ENCODE measurements around the gene HDGFL3.

HDGFL3 gene

DNA sequence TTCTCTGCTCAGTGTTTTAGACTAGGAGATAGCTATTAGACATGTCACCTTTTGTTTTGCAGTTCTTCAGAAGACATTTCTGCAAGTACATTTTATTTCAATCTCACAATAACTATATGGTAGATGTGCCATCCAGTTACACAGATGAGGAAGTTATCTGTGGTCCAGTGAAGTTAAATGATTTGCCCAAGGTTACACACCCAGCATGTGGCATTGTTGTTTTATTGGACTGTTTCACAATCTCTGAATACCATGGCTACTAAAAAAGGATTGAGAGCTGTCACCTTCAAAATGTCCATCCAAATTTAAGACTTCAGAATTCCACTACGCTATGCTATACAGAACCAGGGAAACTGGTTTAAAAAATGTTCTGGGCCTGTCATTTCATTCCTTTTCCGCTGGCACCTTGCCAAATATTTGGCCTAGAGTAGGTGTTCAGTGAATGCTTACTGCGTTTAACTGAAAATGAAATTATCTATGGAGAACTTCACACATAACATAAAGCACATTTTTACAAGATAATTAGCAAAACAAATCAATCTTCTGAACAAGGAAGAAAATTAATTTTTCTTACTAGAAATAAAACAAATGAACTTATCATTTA, 80.0 kb downstream of the HDGFL3 start:
- no peak for DNase-seq (ENCODE audit: low read depth)

DNA sequence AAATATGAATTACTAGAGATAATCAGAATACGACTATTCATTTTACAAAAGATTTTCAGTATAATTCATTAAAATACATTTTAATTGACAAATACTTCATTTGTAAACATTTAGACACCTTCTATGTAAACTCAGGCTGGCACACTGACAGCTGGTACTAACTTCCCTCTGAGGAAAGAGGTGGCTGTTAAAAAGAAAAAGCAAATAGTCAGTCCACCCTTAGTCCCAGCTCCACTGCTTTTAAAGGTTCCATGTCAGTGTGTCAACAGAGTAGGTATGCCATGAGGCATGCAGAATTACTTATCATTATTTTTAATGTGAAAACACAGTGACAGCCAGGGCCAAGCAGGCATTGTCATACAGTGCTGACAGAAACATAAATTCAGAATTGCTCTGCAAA, 84.1 kb downstream of the HDGFL3 start:
- DNase-seq (ENCODE audit: low read depth) = no peak

DNA sequence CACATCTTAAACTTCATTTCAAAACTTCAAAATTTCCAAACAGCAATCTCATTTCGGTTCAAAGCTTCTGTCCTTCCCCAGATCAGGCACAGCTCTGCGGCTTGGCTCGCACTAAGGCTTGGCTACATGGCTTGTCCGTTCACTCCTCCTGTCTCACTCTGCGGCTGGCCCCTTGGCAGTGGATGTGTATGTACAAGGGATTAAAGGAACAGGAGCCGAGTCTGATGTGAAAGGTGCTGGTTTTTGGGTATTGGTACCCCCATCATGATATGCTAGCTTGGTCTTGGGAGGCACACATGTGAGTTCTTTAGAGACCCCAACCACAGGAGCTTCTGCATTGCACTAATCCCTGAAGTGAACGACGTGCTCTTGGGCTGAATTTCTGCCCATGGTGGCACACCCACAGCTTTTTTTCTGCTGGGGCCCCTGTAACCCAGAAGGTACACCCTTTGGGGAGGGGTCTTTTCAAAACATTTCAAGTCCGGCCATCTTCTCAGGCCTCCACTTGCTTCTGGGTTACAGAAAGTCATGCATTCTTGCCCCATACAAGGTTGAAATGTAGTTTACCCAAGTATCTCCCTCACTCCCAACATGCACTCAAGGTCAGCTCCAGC, 87.5 kb downstream of the HDGFL3 start:
- no peak for DNase-seq (ENCODE audit: low read depth)

DNA sequence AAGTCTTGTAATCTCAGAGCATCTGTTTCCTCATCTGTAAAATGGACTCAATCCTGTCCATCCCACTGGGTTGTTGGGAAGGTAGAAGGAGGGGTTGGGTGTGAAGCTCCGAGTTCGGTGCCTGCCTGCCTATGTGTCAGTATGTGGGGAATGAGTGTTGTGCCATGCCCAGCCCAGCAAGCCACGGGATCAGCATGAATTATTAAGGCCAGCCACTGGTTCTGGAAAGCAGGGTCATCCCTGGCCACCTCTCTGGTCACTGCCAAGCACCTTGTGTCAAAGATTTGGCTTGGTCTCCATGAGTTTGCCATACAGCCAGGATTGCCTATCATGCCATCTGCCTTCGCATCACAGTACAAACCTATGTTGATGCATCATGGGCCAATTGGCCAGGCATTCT, 88.7 kb downstream of the HDGFL3 start:
- DNase-seq (ENCODE audit: low read depth) = no peak

DNA sequence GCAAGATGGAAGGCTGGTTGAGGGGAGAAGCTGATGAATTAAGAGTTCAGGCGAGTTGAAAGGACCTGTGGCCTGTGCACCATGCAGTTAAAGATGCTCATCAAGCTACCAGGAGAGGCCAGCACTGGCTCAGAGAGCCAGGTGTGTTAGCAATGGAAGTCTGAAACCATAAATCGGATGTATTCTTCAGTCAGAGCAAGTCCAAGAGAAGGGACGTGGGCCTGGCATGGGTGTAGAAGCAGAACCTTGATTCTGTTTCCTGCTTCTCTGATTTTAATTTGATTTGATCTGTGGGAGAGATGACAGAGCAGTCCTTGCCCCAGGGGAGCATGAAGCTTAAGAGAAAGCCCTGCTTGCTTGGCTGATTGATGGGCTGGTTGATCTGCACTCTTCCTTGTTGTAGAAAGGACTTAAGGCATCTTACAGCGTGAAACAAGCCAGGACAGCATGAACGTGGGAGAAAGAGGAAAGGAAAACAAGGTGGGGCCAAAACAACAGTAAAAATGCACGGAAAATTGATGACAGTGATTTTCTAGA, 89.3 kb downstream of the HDGFL3 start:
- no peak for DNase-seq (ENCODE audit: low read depth)

DNA sequence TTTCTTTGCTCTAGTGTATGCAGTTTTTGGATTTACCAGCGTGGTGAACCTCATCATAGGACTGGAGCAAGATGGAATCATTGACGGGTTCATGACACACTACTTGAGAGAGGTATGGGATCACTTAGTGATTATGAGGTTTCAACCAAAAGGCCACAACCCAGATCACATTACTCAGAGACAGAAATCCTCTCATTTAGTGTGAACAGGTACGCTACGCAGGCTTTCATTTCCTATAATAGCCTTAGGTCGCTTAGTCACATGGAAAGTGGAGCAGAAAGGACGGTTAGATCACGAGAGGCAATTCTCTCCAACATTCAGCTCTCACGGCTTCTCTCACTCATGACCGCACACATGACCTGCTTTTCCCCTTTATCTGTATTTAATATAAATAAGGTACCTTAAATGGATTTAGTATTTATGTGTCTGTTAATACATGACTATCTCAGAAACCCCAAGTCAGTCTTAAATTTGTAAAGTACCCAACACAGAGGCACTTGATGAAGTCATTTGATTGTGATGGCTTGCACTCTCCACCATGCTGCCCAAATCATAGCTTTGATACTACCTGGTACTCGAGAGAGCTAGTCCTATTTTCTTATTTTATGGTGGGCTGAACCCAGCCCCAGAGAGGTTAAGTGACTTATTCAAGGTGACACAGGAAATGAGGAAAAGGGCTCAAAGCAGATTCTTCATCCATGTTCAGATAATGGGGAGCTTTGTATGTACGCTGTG, 91.6 kb downstream of the HDGFL3 start:
- no peak for DNase-seq (ENCODE audit: low read depth)

DNA sequence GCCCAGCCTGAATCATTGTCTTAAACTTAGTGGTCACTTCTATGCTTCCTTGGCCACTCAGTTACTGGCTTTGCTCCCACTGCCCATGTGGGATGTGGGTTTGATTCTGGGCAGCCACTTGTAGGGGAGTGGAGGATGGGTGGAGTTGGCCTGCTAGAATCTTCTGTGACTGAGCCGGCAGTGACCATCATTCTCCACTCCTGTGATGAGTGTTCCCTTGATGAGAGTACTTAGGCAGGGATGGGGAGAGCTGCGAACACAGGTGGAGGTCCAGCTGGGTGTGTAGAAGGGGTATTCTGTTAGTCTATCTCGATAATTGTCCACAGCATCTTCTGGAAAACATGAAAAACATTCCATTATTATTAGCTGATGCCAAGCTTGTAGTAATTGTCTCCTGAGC, 92.2 kb downstream of the HDGFL3 start:
- DNase-seq (ENCODE audit: low read depth) = no peak

DNA sequence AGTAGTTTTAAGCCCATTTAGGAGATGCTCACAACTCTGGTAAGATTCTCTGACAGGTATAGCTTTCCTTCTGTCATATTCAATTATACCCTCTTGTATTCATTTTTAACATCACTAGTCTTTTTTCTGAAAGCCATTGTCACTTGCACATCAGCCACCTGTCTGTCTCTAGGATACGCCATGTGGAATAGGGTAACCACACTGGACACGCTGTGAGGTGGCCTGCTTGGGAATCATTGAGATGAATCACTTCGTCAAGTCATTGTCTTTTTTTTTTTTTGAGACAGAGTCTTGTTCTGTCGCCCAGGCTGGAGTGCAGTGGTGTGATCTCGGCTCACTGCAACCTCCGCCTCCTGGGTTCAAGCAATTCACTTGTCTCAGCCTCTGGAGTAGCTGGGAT, 92.8 kb downstream of the HDGFL3 start:
- DNase-seq (ENCODE audit: low read depth) = no peak

DNA sequence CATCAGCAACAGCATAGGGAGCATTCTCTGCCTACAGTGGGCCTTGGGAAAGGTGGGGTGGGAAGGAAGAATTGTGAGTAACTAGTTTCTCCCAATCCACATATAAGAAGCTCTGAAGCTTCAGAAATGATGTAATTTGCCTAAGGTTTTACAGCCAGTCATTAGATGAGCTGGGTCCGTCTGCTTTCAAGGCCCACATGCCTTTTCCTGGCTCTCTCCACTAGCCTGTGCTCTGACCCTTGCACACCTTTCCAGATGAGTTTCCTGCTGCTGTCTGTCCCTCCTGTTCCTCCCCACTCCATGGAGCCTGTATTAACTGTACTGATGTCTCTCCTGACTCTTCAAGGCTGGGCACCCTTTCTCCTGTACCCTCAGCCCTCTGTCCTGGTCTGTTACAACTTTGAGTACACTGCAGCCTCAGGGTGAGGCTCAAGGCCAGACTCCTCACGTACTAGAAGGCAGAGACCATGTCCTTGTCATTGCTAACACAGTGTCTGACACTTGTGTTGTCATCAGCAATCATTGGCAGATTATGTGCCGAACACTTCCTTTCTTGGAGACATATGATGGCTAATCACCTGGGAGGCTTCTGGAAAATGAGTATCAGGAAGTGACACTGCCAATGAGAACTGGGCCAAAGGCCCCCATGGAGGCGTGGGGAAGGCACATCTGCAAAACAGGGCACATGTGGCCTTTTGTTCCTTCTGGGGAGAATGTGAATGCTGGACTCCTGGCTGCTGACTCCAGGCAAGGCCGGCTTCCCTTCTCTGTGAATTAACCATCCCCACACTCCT, 93.5 kb downstream of the HDGFL3 start:
- DNase-seq (ENCODE audit: low read depth) = no peak

DNA sequence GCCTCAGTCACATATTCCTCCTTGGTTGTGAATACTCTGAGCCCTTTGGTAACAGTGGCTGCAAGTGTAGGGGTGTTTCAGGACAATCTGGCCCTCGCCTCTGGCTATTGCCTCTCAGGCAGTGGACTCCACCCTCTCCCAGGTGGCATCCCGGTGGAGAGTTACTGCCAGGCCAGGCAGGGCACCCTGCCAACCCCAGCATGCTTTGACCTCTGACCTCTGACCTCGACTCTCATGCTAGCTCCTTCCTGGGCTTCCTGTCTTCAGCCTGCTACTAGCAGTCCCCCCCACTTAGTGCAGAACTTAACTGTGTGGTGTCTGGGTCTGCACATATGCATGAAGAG, 94.7 kb downstream of the HDGFL3 start:
- no peak for DNase-seq (ENCODE audit: low read depth)

DNA sequence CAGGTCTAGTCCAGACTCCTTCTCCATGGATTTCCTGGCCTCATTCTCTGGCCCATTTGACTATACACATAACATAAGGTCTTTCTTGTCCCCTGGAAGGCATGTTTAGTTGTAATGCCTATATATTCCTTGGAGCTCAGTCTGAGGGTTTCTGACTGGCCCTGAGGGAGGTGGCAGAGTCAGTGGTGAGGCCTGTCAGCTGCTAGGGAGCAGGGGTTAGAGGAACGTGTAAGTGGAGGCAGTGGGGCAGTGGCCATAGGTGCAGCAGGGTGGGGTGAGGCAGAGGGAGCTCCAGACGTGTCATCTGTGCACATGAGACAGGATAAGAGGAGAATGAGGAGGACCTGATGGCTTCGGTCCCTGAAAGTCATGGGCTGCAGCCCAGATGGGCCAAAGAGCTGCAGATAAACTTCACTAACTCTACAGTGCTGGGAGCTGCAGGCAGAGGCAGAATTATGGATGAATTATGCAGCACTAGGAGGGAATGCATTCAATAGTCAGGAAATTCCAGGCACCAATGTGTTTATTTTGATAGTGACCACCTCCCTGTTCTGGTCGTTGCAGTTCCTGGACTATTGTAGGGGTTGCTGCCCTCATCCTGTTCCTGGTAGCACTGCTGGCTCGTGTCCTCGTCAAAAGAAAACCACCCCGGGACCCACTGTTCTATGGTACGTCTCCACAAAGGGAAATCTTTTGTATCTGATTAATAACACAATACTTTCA, 95.2 kb downstream of the HDGFL3 start:
- DNase-seq (ENCODE audit: low read depth) = no peak

DNA sequence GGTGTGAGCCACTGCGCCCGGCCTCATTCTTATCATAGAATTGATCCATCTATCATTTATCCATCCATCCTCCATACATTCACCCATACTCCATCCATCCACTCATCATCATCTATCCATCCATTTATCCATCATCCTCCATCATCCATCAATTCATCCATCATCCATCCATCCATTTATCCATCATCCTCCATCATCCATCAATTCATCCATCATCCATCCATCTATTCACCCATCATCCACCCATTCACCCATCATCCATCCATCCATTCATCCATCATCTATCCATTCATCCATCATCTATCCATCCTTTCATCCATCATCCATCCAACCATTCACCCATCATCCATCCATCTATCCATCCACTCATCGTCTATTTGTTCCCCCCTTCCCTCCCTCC, 96.5 kb downstream of the HDGFL3 start:
- DNase-seq (ENCODE audit: low read depth) = no peak

DNA sequence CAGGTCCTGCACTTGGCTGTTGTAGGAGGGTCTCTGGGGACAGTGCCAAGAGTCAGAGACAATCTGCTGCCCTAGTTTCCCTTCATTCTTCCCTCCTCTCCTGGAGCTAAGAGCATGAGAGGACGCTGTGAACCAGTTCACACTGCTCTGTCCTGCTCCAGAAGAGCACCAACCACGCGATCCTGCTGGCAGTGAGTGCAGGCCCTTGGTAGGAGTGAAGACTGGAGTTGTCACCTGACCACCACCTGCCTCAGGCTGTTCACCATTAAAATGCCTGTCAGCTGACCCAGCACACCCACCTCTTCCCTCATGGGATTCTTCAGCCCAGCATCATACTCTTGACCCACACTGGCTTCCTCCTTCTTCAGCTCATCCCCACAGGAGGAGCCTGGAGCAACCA, 97.2 kb downstream of the HDGFL3 start:
- no peak for DNase-seq (ENCODE audit: low read depth)

DNA sequence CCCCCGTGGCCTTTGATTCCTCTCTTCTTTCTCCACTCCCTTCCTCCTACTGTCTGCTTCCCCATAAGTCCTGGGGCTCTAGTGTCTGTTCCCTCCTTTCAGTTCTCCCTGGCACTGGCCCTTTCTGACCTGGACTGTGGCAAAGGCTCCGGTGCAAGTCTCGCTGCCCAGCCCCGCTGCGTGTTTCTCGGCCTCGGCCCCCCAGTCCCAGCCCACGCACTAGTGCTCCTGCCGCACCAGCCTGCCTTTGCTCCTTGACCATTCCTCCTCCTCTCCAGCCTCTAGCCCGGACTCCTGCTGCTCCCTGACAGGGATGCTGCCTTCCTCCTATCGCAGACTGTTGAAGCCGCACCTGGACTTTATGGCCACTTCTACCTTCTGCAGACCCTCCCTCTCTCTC, 98.1 kb downstream of the HDGFL3 start:
- no peak for DNase-seq (ENCODE audit: low read depth)

DNA sequence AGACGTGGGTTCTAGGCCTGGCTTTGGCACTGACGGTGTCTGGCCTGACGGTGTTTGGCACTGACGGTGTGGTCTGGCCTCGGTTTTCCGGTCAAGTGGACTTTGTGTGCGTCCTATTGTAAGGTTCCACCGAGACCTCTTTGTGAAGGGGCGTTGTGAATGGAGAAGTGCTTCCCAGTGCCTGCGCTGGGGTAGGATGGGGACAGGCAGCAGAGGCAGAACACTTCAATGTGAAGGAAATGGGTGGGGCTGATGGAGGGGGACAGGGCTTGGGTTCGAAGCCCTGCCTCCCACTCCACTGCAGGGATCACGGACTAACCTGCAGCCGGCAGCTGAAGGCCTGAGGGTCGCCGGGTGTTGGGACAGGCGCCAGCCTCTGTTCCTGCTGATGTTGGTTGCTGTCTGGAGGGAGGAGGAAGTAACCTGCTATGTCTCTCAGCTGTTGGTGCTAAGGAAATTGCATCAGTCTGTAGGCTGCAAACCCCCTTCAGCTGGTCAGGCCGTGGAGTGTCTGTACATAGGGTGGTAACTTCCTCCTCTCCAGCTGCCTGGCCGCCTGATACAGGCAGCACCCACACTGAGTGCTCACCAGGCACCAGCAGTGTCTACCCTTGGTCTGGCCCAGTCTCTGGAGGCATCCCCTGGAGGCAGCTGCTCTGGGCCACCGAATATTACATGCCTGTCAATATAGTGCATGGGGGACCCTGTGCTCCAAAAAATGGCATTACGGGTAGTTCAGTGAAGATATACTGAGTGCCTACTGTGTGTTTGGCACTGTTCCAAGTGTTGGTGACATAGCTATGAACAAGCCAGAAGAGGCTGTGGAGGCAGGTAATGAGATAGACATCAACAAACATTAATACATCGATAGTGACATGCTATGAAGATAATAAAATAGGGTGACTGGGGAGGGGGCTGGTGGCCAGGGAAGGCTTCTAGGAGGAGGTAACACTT, 99.1 kb downstream of the HDGFL3 start:
- no peak for DNase-seq (ENCODE audit: low read depth)

DNA sequence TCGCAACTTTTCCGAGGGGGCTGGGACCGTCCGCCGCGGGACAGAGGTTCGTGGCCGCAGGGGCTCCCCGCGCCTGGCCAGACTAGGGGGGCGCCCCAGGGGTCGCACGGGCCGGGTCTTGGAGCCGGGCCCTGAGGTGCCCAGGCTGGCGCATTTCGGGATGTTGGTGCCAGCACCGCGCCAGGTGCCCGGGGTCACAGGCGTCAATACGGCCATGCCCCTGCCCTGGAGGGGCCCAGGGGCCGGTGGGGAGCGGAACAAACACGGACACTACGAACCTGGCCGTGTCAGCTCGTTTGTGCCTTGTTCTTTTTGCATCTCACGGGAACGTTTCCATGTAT, 99.8 kb downstream of the HDGFL3 start:
- DNase-seq (ENCODE audit: low read depth) = no peak

DNA sequence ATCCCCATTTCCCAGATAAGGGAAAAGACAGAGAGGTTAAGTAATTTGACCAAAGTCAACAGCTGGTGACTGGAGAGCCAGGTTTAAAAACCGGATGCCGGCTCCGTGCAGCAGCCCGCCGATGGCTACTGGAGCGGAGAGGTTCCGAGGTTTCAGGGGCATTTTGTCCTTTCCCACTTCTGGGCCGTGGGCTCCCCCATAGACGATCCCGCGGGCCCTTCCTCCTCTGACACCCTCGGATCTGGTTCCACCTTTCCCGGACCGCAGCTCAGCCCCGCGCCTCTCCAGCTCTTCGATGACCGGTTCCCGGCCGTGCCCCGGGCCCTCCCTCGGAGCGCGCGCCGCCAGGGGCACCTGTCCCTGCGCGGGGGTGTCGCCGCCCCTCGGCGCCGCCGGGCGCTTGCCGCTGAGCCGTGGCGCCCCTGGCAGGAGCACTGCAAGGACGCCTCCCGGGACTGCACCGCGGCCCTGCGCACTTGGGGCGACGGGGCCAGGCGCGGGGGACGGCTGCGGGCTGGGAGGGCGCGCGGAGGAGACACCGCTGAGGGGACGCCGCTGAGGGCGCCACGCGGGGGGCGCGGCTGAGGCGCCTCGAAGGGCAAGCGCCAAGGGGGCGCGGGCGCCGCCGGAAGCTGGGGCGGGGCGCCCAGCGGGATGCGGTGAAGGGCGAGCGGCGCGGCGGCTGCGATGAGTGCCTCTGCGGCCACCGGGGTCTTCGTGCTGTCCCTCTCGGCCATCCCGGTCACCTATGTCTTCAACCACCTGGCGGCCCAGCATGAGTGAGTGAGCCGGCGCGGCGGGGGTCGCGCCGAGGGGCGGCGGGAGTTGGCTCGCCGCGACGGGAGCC, 100.4 kb downstream of the HDGFL3 start, which contains the start of gene TM6SF1:
TSS of gene TM6SF1 (plus strand) at position 652 of the 847 bp plus-strand sequence. CDS start at position 688, 36 bp downstream.
- DNase-seq (ENCODE audit: low read depth) = no peak

DNA sequence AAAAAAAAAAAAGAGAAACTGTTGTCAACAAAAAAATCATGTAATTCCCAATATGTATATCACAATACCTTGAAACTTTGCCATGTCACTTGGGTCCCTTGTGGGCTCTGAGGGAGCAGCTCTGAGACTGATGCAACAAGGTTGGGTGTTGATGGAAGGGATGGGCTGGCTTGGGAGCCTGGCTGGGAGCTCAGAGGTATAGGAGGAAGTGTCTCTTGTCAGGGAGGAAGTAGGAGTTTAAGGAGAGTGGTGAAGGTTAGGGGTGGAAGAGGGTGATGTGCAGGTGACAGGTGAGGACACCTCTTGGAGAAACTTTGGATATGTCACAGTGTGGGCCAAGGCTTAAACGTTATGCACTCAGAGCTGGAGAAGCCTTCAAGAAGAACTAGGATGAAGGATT, 102.2 kb downstream of the HDGFL3 start:
- DNase-seq (ENCODE audit: low read depth) = no peak

DNA sequence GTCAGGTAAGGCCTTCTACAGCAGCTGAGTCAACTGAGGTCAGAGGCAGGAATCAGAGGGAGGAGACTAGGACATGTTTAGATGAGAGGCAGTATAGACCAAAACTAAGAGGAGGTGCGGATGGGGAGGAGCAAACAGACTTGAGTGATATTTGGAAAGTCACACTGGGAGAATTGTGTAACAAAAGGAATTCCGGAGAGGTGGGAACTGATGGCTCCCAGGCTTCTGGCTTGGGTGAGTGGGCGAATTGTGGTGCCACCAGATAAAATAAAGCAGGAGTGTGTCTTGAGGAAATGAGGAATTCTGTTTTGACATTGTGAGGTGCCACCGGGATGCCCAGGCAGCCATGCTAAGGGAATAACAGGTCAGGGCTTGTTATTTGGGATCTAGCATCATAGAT, 103.5 kb downstream of the HDGFL3 start:
- no peak for DNase-seq (ENCODE audit: low read depth)

DNA sequence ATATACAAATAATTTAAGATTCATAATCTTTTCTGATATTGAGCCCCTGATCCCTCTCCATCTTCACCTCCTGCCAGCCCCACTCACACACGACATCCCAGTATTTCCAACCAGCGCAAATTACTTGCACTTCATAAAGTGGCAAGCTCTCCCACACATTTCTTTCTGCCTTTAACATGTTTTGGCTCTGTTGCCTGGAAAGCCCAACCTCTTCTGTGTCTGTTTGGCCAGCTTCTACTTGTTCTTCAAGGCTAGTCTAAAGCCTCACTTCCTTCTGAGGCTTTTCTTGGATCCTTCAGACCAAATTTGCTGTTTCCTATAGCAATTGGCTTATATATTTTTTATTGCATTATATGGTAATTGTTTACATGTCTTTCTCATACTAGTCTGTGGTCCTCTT, 105.3 kb downstream of the HDGFL3 start:
- no peak for DNase-seq (ENCODE audit: low read depth)

Data from activated T-helper 1 cell treated with Interleukin-2 at 50 U/mL for 16 hours (primary cell).